OCI-LY1 (cell line): ENCODE results near the gene CHTF18.

ENCODE experiments used
- H2AFZ ChIP-seq: fragments of 200-600 bp; sonication (generic), shearing (Covaris generic); 2 replicates; pipeline ENCODE4 v1.6.0; 2014; ENCODE audit warnings: antibody characterized with exemption, mild to moderate bottlenecking, low read length
- H3F3A ChIP-seq: fragments of 200-600 bp; sonication (generic), shearing (Covaris generic); 2 replicates; pipeline ENCODE4 v1.6.0; 2014; ENCODE audit warnings: mild to moderate bottlenecking, antibody characterized with exemption, low read length, moderate library complexity; ENCODE audit not compliant: insufficient read depth
- H3K27ac ChIP-seq: fragments of 200-600 bp; sonication (generic); 2 replicates; pipeline ENCODE4 v1.5.1; 2014; ENCODE audit warnings: low read length, mixed run types, mild to moderate bottlenecking, low read depth; ENCODE audit not compliant: poor library complexity, severe bottlenecking
- H3K27me3 ChIP-seq: fragments of 200-600 bp; sonication (generic); 2 replicates; pipeline ENCODE4 v1.6.0; 2014; ENCODE audit warnings: antibody characterized with exemption, mild to moderate bottlenecking, low read length, moderate library complexity; ENCODE audit not compliant: insufficient read depth
- H3K36me3 ChIP-seq: fragments of 200-600 bp; sonication (generic); 2 replicates; pipeline ENCODE4 v1.6.1; 2014; ENCODE audit warnings: mild to moderate bottlenecking, antibody characterized with exemption, low read length, moderate library complexity, mixed read lengths; ENCODE audit not compliant: insufficient read depth
- H3K4me1 ChIP-seq: fragments of 200-600 bp; sonication (generic); 2 replicates; pipeline ENCODE4 v1.5.1; 2014; ENCODE audit warnings: mild to moderate bottlenecking, low read length, moderate library complexity; ENCODE audit not compliant: insufficient read depth, severe bottlenecking
- H3K4me2 ChIP-seq: fragments of 200-600 bp; sonication (generic), shearing (Covaris generic); 2 replicates; pipeline ENCODE4 v1.6.1; 2014; ENCODE audit warnings: low read length
- H3K4me3 ChIP-seq: fragments of 200-600 bp; sonication (generic); 2 replicates; pipeline ENCODE4 v1.5.1; 2014; ENCODE audit warnings: low read length, low read depth, mild to moderate bottlenecking, mixed read lengths; ENCODE audit not compliant: poor library complexity, severe bottlenecking
- H3K79me2 ChIP-seq: fragments of 200-600 bp; shearing (Covaris generic); 2 replicates; pipeline ENCODE4 v1.6.1; 2016; ENCODE audit warnings: mixed run types, low read length, mixed read lengths; ENCODE audit not compliant: insufficient read depth
- H3K9ac ChIP-seq: fragments of 200-600 bp; sonication (generic), shearing (Covaris generic); 2 replicates; pipeline ENCODE4 v1.6.1; 2014; ENCODE audit warnings: mild to moderate bottlenecking, low read length, mixed read lengths
- H3K9me2 ChIP-seq: fragments of 200-600 bp; sonication (generic), shearing (Covaris generic); 2 replicates; pipeline ENCODE4 v1.6.1; 2014; ENCODE audit warnings: low read depth, mild to moderate bottlenecking, low read length, mixed read lengths
- H3K9me3 ChIP-seq: fragments of 200-600 bp; shearing (Covaris generic); 2 replicates; pipeline ENCODE4 v1.6.1; 2014; ENCODE audit warnings: low read length, mixed read lengths
- H4K20me1 ChIP-seq: fragments of 200-600 bp; sonication (generic), shearing (Covaris generic); 2 replicates; pipeline ENCODE4 v1.6.0; 2016; ENCODE audit warnings: mild to moderate bottlenecking, low read length; ENCODE audit not compliant: insufficient read depth
- EZH2 ChIP-seq: fragments of 200-600 bp; sonication (generic), shearing (Covaris generic); IDR thresholded peaks from 2 replicates; pipeline ENCODE4 v1.8.0; 2017; ENCODE audit warnings: borderline replicate concordance, mixed run types, mild to moderate bottlenecking, antibody characterized with exemption, low read length, moderate library complexity, mixed read lengths
- TF ChIP-seq, protein P1 (sequence below): fragments of 200-600 bp; sonication (generic), shearing (Covaris generic); IDR thresholded peaks from 2 replicates; pipeline ENCODE4 v1.5.1; 2017; ENCODE audit warnings: mild to moderate bottlenecking, antibody characterized with exemption, low read length, moderate library complexity, mixed read lengths

CHTF18 gene

DNA sequence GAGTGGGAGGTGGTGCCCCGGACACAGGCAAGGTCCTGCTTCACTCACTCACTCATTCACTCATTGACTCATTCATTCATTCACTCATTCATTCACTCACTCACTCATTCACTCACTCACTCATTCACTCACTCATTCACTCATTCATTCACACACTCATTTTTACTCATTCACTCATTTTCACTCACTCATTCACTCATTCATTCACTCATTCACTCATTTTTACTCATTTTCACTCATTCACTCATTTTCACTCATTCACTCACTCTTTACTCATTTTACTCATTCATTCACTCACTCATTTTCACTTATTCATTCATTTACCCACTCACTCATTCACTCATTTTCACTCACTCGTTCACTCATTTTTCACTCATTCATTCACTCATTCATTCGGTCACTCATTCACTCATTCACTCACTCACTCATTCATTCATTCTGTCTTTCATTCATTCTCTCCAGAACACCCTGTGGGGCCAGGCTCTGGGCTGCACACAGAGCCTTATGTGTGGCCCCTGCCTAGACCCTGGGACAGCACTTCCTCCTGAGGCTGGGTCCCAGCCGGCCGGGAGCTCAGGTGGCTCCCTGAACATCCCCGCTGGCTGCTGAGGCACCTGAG, 9.4 kb upstream of the CHTF18 start:
- H3K9me2 ChIP-seq: no peaks in the 10 kb centered on the region

DNA sequence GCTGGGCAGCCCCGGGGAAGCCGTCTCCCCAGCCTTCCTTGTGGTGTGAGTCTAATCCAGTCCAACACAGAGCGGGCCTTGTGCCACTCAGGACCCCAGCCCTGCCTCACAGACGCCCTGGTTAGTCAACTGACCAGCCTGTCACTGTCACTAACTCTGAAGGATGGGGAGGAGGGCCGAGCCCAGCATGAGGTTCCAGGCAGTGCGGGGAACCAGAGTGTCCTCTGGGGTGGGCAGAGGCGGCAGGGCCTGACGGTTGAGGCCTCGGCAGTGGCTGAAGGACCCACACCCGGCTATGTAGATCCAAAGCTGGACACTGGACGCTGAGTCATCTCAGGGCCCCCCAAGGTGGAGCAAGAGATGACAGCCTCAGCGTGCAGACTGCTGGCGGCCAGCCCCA, 8.9 kb upstream of the CHTF18 start:
- Histone ChIP-seq H3K79me2 (no peaks in the 10 kb centered on the region), H3K4me2 (no peak overlapping the region), H3K9ac (no peak overlapping the region), H3K36me3 (no peaks in the 10 kb centered on the region; the same call in 1 of the 2 replicates), H3K4me3 (no peak overlapping the region), H4K20me1 (no peaks in the 10 kb centered on the region), H3K4me1 (no peaks in the 10 kb centered on the region), H3F3A (no peaks in the 10 kb centered on the region), H3K27me3 (no peaks in the 10 kb centered on the region; the same call in 1 of the 2 replicates), H2AFZ (no peak overlapping the region), H3K9me2 (no peaks in the 10 kb centered on the region), H3K9me3 (no peaks in the 10 kb centered on the region), H3K27ac (no peak overlapping the region)
- no peak for TF ChIP-seq EZH2
- TF ChIP-seq, protein P1, sequence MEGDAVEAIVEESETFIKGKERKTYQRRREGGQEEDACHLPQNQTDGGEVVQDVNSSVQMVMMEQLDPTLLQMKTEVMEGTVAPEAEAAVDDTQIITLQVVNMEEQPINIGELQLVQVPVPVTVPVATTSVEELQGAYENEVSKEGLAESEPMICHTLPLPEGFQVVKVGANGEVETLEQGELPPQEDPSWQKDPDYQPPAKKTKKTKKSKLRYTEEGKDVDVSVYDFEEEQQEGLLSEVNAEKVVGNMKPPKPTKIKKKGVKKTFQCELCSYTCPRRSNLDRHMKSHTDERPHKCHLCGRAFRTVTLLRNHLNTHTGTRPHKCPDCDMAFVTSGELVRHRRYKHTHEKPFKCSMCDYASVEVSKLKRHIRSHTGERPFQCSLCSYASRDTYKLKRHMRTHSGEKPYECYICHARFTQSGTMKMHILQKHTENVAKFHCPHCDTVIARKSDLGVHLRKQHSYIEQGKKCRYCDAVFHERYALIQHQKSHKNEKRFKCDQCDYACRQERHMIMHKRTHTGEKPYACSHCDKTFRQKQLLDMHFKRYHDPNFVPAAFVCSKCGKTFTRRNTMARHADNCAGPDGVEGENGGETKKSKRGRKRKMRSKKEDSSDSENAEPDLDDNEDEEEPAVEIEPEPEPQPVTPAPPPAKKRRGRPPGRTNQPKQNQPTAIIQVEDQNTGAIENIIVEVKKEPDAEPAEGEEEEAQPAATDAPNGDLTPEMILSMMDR: no peak

More for the DNA sequence above, 9.4 kb upstream of the CHTF18 start:
- Histone ChIP-seq H3K27ac (no peak overlapping the region), H3K4me3 (no peak overlapping the region), H4K20me1 (no peaks in the 10 kb centered on the region), H3K9me3 (no peaks in the 10 kb centered on the region), H2AFZ (no peak overlapping the region), H3K79me2 (no peaks in the 10 kb centered on the region), H3K27me3 (no peaks in the 10 kb centered on the region; the same call in 1 of the 2 replicates), H3K36me3 (no peaks in the 10 kb centered on the region), H3K4me2 (no peak overlapping the region), H3K9ac (no peak overlapping the region), H3K4me1 (no peaks in the 10 kb centered on the region), H3F3A (no peaks in the 10 kb centered on the region)
- TF ChIP-seq EZH2: no peak
- TF ChIP-seq, protein P1: no peak

DNA sequence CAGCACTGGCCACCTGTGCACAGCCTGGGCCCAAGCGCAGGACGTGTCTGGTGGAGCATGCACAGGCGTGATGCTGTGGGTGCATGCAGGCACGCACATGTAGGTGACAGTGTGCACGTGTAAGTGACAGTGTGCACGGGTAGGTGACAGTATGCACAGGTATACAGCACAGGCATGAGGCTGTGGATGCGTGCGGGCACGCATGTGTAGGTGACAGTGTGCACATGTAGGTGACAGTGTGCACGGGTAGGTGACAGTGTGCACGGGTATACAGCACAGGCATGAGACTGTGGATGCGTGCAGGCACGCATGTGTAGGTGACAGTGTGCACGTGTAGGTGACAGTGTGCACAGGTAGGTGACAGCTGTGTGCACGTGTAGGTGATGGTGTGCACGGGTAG, 8.1 kb upstream of the CHTF18 start:
- H3K4me2 ChIP-seq: no peak overlapping the region
- H4K20me1 ChIP-seq: no peaks in the 10 kb centered on the region
- no peaks in the 10 kb centered on the region for H3K4me1 ChIP-seq
- peaks cover 6% of the 10 kb centered on the region for H3K36me3 ChIP-seq
- H3K79me2 ChIP-seq: no peaks in the 10 kb centered on the region
- no peak overlapping the region for H3K9ac ChIP-seq
- H3K27me3 ChIP-seq: no peaks in the 10 kb centered on the region; the same call in 1 of the 2 replicates
- H3K4me3 ChIP-seq: no peak overlapping the region
- H2AFZ ChIP-seq: no peak overlapping the region
- H3K9me2 ChIP-seq: no peaks in the 10 kb centered on the region
- no peak overlapping the region for H3K27ac ChIP-seq
- no peaks in the 10 kb centered on the region for H3K9me3 ChIP-seq
- no peak for TF ChIP-seq EZH2
- TF ChIP-seq, protein P1: no peak
- no peaks in the 10 kb centered on the region for H3F3A ChIP-seq
